ENCODE measurements around the gene CHAF1B.

- TF ChIP-seq, protein P1, sequence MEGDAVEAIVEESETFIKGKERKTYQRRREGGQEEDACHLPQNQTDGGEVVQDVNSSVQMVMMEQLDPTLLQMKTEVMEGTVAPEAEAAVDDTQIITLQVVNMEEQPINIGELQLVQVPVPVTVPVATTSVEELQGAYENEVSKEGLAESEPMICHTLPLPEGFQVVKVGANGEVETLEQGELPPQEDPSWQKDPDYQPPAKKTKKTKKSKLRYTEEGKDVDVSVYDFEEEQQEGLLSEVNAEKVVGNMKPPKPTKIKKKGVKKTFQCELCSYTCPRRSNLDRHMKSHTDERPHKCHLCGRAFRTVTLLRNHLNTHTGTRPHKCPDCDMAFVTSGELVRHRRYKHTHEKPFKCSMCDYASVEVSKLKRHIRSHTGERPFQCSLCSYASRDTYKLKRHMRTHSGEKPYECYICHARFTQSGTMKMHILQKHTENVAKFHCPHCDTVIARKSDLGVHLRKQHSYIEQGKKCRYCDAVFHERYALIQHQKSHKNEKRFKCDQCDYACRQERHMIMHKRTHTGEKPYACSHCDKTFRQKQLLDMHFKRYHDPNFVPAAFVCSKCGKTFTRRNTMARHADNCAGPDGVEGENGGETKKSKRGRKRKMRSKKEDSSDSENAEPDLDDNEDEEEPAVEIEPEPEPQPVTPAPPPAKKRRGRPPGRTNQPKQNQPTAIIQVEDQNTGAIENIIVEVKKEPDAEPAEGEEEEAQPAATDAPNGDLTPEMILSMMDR (IDR thresholded peaks at IDR 0.05) = no peak
- no peak for TF ChIP-seq GTF2I (CRISPR knock-in tag; conservative IDR thresholded peaks at IDR 0.05)
- no peak for TF ChIP-seq ESRRA (CRISPR knock-in tag; IDR thresholded peaks at IDR 0.05; ENCODE audit: borderline replicate concordance)
- no peak for TF ChIP-seq KAT7 (CRISPR knock-in tag; IDR thresholded peaks at IDR 0.05; ENCODE audit: borderline replicate concordance)
- TF ChIP-seq JUN (CRISPR knock-in tag; IDR thresholded peaks at IDR 0.05) = no peak
- no peak for TF ChIP-seq NR3C1 (CRISPR knock-in tag; conservative IDR thresholded peaks at IDR 0.05; ENCODE audit: low read depth)
- no peak for TF ChIP-seq USF2 (CRISPR knock-in tag; IDR thresholded peaks at IDR 0.05)
- TF ChIP-seq HMGXB4 (CRISPR knock-in tag; IDR thresholded peaks at IDR 0.05) = no peak
- TF ChIP-seq ATF1 (CRISPR knock-in tag; IDR thresholded peaks at IDR 0.05) = no peak
- no peak for TF ChIP-seq PRDM15 (CRISPR knock-in tag; IDR thresholded peaks at IDR 0.05)
- TF ChIP-seq CBFB (CRISPR knock-in tag; IDR thresholded peaks at IDR 0.05; ENCODE audit: low read depth) = no peak
- TF ChIP-seq HMGA2 (CRISPR knock-in tag; IDR thresholded peaks at IDR 0.05) = no peak
Observed at GRCh38 chr21:36463991-36464390, 78.8 kb downstream of the CHAF1B start.

All from WTC11 (cell line).